Brain pericyte (primary cell): ENCODE results near the gene ZDHHC12.
A peak's percentile ranks its signal among the peaks of the same experiment; 100 is the strongest.

ENCODE experiments used
- DNase-seq: peaks from one replicate; pipeline ENCODE4 v3.0.0-alpha.2; 2012; ENCODE audit warnings: low read depth, low spot score

Gene ZDHHC12, protein sequence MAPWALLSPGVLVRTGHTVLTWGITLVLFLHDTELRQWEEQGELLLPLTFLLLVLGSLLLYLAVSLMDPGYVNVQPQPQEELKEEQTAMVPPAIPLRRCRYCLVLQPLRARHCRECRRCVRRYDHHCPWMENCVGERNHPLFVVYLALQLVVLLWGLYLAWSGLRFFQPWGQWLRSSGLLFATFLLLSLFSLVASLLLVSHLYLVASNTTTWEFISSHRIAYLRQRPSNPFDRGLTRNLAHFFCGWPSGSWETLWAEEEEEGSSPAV

GRCh38 chr9:128723866-128724743 is at the start of gene ZDHHC12:
Gene ZDHHC12 (minus strand): TSS chr9:128724127. CDS start chr9:128724093, 34 bp downstream.
- peak; percentile 49 for DNase-seq

DNA sequence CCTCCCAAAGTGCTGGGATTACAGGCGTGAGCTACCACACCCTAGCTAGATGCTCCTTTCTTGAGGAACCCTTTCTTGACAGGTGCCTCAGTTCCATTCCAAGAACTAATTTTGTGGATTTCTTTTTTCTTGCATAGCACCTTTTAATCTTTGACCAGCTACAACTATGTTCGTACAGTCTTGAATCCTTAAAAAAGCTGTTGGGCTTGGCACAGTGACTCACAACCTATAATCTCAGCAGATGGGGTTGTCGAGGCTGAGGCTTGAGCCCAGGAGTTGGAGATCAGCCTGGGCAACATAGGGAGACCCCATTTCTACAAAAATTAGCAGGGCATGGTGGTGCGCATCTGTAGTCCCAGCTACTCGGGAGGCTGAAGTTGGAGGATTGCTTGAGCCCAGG is 49.1 kb upstream of the ZDHHC12 start:
- no peak for DNase-seq

DNA sequence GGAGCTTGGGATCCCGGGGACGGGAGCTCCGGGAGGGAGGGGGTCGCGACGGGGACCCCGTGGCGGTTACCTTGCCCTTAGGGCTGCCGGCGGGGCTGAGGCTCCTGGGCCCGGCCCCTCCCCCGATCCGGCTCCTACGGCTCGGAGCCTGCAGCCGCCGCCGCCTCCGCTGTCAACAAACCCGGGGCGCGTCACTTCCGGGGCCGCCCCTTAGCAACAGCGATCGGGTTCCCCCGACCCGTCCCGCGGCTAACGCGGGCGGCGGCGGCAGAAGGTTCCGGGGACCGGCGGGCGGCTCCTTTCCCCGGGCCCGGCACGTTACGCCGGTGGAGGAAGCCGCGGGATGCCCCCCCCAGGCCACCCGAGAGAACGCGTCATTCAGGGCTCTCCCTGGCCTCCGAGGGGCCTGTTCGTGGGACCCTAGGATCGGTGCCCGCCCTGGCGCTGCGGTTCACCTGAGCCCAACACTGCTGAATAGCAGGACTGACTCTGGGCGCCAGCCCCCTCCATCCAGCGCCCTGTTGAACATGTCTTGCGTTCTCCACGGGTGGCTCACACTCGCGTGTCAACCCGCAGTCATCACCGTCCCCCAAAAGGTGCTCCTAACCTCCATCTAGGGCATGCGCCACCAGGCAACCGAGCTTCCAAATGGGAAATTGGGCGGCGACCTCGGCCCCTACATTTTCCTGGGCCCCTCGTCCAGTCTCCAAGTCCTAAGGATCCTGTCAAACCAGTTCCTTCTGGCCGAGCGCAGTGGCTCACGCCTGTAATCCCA is 48.0 kb upstream of the ZDHHC12 start, which contains the start of gene ZER1:
Gene ZER1 (minus strand): TSS at position 183 of the 775 bp plus-strand sequence. CDS start 16,362 bp downstream, outside the sequence.
- peak; percentile 32 for DNase-seq

GRCh38 chr9:128771094-128771721 is 47.3 kb upstream of the ZDHHC12 start:
- DNase-seq = no peak

- no peak for DNase-seq
Observed at GRCh38 chr9:128770286-128771030, 46.5 kb upstream of the ZDHHC12 start.

DNA sequence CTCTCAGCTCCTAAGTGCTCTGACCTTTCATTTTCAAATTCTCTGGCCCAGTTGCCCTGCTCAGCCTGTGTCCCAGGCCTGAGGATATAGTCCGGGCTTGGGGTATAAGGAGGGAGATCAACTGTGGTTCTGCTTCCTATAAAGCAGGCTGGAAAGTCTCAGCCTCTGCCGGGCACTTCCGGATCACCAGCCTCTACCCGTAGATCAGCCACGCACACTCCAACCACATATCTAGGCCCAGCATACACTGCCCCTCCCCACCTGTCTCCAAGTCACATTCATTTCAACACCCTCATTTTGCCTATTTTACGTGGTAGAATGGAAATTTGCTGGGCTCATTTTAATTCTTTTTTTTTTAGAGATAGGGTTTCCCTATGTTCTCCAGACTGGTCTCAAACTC is 44.7 kb upstream of the ZDHHC12 start:
- DNase-seq = no peak

GRCh38 chr9:128765499-128765898 is 41.6 kb upstream of the ZDHHC12 start:
- DNase-seq = no peak

GRCh38 chr9:128764361-128764760 is 40.4 kb upstream of the ZDHHC12 start:
- DNase-seq = no peak

GRCh38 chr9:128762671-128763449 is 38.9 kb upstream of the ZDHHC12 start:
- no peak for DNase-seq

DNA sequence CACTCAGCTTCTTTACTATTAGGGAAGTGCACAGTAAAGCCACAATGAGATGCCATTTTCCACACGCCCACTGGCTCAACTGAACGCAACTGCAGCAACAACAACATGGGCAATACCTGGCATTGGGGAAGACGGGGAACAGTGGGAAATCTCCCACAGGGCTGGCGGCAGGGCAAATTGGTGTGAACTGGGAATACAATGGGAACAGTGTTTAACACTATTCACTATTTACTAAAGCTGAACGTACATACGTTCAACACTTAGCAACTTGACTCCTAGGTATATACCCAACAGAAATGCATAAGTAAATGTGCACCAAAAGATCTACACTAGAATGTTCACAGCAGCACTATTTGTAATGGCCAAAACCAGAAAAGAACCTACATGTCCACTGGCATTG is 33.7 kb upstream of the ZDHHC12 start:
- DNase-seq = no peak

DNA sequence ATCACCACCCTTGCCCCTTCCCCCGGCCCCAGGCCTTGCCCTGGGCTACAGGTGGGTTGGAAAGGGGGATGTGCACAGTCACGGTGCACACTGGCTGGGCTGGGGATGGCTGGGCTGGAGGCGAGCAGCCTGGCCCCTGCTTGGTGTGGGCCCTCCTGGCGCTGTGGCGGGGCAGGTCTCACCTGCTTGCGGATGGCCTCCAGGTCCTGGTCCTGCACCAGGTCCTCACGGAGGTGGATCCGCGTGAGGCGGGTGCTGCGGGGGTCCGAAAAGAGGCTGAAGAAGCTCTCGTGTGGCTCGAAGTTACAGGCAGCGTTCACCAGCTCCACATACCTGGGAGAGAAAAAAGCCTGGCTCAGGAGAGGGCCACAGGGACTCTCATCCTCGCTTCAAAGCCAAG is 29.7 kb upstream of the ZDHHC12 start:
- no peak for DNase-seq

DNA sequence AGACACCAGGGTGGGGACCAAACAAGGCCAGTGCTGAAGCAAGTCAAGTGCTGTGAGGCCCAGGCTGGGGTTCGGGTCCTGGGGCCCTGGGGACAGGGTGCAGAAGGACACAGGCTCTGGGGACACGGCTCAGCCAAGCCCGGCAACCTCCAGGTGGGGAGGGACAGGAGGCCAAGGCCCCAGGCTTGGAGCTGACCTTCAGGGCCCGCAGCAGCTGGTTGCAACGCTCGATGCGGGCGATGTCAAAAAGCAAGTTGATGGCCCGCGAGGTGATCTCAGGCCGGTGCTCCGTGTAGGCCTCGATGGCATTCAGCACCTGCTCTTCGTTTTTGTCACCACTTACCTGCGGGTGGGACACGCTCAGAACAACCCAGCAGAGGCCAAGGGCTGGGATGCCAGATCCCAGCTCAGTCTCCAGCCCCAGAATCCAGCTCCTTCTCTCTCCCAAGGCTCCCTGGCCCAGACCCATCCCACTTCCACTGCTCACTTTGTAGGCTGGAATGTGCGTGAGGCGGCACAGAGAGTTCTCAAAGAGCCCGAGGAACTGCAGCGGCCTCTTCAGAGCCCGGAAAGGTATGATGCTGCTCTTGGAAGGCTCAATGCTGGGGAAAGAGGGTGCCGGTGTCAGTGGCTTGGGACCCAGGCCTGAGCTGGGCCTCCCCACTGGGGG is 27.1 kb upstream of the ZDHHC12 start:
- DNase-seq = no peak

DNA sequence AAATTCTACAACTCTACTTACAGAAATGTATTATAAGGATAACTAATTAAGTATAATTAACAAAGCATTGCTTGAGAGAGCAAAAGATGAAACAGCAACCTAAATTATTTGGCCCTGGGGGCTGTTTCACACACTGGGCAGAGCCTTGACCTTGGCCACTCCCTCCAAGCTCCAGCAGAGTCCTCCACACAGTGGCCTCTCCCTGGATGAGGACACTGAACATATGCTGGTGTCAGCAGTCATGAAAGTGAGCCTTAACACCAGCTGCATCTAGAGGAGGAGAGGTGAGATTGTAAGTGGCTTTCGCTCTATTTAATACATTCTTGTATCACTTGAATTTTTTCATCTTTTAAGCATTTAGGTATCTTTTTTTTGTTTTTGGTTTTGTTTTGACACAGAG is 23.3 kb upstream of the ZDHHC12 start:
- DNase-seq = no peak

DNA sequence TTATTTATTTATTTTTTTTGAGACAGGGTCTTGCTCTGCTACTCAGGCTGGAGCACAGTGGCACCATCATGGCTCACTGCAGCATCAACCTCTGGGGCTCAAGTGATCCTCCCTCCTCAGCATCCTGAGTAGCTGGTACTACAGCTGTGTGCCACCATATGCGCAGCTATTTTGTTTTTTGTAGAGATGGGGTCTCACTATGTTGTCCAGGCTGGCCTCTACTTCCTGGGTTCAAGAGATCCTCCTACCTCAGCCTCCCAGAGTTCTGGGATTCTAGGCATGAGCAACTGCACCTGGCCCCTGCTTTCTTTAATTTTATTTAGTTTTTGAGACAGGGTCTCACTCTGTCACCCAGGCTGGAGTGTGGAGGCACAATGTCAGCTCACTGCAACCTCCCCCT is 19.5 kb upstream of the ZDHHC12 start:
- DNase-seq = no peak

DNA sequence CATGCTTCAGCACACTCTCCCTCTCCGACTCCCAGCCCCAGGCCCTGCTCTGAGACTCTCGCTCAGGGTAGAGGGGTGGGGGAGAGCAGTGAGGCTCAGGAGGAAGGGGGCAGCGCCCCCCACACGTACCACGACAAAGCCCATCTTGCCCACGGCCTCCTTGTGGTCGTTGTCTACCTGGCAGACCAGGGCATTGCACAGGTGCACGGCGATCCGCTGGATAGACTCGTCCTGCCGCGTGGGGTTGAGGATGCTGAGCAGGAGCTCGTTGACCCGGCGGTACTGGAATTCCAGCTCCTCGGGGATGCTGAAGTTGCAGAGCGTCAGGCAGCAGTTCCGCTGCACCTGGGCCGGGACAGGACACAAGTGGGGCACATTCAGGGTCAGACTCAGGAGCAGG is 18.5 kb upstream of the ZDHHC12 start:
- DNase-seq = no peak

- no peak for DNase-seq
Observed at GRCh38 chr9:128735373-128735772, 11.4 kb upstream of the ZDHHC12 start.

- DNase-seq = peak; percentile 65
Observed at GRCh38 chr9:128733256-128733655, 9.3 kb upstream of the ZDHHC12 start.

DNA sequence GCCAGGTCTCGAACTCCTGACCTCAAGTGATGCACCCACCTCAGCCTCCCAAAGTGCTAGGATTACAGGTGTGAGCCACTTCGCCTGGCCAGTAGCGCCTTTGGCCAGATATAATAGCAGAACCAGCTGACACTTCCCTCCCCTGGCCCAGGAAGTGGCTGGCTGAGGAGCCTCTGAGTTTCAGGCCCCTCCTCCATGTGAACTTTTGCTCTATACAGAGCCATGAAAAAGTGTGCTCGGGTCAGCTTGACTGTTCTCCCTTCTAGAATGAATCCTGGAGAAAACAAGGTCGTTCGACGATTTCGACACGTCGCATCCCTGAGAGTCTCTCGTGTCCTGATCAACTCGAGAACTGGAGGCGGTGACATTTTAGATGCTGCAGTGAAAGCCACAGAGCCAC is 8.6 kb upstream of the ZDHHC12 start:
- DNase-seq = no peak

- DNase-seq = no peak
Observed at GRCh38 chr9:128731691-128732090, 7.8 kb upstream of the ZDHHC12 start.

GRCh38 chr9:128731093-128731492 is 7.2 kb upstream of the ZDHHC12 start:
- no peak for DNase-seq
